Measurements from ENCODE around the gene ZP1. TPM values are rescaled to one million over a fixed set of nuclear protein-coding genes. Genes with fewer than 3 reads are reported as not detected.

The ZP1 gene, protein sequence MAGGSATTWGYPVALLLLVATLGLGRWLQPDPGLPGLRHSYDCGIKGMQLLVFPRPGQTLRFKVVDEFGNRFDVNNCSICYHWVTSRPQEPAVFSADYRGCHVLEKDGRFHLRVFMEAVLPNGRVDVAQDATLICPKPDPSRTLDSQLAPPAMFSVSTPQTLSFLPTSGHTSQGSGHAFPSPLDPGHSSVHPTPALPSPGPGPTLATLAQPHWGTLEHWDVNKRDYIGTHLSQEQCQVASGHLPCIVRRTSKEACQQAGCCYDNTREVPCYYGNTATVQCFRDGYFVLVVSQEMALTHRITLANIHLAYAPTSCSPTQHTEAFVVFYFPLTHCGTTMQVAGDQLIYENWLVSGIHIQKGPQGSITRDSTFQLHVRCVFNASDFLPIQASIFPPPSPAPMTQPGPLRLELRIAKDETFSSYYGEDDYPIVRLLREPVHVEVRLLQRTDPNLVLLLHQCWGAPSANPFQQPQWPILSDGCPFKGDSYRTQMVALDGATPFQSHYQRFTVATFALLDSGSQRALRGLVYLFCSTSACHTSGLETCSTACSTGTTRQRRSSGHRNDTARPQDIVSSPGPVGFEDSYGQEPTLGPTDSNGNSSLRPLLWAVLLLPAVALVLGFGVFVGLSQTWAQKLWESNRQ
- total RNA-seq = 0.32 TPM in 1 of 2 replicates, not detected in the other

DNA sequence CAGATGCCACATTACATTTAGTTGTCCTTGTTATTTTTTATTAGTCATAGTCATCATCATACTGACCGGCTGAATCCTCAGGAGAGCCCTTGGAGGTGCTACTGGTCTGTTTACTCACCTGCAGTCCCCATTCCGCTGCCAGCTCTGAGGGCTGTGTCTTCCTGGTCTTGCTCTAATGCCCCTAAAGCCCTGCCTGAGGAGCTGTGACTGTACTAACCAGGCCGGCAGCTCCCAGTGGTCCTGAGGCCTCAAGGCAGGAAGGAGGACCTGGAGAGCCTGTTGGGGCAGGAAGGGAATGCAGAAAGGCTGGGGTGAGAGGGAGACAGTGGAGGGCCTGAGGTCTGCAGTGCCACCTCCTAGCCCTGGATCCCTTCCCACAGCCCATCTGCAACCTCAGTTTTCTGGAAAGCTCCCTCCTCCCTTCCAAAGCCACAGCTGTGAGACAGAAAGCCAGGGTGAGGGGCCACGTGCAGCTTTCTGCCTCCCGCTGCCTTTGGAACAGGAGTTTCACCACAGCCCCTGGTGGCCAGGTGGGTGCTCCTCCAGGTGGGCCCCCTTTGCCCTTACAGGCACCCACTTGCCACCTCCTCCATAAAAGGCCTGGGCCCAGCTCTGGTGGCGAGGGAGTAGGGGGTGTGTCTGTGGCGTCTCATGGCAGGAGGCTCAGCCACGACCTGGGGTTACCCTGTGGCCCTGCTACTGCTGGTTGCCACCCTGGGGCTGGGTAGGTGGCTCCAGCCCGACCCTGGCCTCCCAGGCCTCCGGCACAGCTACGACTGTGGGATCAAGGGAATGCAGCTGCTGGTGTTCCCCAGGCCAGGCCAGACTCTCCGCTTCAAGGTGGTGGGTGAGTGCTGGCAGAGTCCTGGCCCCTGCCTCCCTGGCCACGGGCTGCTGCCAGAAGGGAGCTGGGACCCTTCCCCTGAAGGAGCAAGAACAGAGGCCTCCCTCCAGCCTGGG, at the start of gene ZP1:
ZP1 (plus strand) TSS at position 632 of the 960 bp plus-strand sequence; CDS start at position 652, 20 bp downstream.

DNA sequence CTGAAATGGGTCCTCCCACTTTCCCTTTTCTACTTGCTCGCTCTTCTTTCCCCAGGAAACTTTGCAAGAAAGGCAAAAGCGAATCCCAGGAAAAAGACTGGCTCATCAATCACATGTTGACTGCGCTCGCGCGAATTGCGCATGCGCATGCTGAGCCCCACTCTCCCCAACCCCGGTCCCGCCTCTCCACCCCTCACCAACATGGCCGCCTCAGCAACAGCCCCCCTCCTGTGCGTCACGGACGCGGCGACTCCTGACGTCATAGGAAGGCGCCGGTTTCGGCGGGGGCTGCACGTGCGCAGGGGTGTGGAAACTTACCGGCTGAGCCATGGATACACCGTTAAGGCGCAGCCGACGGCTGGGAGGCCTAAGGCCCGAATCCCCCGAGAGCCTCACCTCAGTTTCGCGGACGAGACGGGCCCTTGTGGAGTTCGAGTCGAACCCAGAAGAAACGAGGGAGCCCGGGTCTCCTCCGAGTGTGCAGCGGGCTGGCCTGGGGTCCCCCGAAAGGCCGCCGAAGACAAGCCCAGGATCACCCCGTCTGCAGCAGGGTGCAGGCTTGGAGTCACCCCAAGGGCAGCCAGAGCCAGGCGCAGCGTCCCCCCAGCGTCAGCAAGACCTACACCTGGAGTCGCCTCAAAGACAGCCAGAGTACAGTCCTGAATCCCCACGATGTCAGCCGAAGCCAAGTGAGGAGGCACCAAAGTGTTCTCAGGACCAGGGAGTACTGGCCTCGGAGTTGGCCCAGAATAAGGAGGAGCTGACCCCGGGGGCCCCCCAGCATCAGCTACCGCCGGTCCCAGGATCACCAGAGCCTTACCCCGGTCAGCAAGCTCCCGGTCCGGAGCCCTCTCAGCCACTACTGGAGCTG, 25.3 kb upstream of the ZP1 start, which contains the start of gene CCDC86:
CCDC86 (plus strand) TSS at position 317 of the 871 bp plus-strand sequence; CDS start at position 329, 12 bp downstream.

DNA sequence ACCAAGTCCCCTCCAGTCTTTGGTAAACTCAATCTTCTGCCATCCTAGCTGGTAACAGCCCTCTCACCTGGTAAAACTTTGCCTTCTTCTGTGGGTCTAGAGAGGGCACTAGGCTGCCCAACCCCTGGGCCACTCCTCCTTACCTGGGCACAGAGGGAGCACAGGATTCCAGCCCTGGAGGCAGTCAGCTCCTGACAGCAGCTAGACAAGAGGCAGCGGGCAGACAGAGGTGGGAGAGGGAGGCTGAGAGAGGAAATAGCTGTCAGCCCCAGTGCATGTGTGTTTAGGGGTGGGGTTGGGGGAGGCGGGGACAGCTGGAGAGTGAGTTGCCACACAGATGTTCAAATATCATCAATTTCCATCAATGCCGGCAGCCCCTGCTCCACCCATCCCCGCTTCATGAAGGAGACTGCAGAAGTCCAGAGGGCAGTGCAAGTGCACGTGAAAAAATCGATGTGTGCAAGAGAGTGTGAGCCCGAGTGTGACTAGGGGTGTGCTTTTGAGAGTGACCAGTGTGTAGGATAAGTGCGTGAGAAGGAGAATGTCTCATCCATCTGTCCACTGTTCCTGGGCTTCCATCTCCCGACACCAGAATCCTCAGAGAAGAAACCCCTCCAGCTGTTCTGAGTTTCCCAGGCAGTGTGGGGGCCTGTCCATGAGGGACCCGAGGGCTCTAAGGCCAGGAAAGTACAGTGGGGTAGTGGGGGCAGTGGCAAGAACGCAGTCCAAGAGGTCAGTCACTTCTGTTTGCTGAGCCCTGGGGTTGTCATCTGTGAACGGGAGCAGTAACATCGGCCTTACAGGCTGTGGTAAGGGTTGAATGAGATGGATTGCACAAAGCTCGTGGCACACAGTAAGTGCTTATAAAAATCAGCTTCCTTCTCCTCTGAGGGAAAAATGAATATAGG, 11.4 kb upstream of the ZP1 start, which contains the start of gene PTGDR2:
PTGDR2 (minus strand) TSS at position 225 of the 908 bp plus-strand sequence. CDS start 2,228 bp downstream, outside the sequence.

DNA sequence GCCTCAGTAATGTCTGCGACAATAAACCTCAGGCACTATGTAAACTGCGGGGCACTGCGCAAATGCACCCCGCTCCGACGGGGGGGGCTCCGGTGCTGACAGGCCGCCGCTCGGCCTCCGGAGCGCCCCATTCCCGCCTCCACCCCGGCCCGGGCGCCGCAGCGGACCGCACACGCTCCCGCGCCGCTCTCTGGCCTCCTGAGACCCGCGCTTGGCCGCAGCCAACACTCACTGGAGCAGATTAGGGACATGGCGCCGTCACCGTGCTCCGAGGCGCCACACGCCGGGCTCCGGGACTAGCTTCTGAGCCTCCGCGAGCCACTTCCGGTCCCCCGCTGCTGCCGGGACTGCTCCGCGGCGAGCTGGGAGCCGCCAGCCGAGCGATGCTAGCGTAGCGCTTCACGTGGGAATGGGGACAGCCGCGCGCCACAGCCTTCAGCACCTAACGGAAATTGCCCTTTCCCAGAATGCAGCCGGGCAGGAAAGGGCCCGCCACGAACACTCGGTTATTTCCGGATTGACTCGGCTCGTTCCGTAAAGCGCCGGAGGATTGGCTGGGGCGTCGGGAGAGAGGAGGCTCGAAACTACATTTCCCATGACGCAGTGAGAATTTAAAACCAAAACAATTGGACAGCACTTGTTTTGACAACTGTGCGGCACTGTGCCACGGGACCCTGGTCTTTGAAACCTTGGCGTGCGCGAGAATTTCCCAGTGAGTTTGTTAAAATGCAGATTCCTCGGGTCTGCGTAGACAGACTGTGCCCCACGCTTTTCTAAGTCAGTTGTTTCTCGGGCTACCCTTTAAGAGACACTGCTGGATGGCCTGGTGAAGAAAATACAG, 39.0 kb downstream of the ZP1 start, which contains the start of gene PRPF19:
PRPF19 (minus strand) TSS at position 454 of the 841 bp plus-strand sequence; CDS start at position 251, 203 bp downstream.

DNA sequence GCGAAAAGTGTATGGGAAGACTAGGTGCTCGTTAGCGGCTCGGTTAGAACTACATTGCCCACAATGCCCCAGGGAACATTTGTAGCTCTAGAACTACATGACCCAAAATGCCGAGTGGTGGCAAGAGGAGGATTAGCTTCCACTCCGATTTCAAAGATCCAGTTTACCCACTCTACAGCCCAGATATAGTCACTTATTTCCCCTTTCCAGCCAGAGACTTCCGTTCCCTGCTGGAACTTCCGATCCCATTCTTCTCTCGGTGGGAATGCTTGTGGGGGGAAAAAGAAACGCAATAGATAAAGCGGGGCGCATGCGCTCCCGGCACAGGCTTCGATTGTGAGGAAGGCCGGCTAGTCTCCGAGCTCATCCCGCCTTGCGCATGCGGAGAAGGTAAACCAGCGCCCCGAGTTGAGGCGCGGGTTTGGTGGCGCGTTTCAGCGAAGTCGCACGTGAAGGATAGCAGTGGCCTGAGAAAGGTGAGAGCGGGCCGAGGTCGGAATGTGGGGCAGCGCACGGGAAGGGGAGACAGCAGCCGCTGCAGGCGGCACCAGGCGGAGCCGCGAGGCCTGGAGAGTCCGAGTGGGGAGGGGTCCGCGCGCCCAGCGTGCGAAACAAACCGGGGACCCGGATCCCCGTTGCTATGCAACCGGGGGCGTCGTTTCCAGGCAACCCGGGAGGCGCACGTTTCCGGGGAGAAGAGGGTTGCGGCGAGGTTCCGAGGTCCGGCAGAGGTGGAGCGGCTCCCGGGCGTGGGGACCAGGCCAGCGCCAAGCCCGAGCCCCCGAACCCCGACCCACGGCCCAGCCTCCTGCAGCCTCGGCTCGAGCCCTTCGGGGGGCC, 46.7 kb downstream of the ZP1 start, which contains the start of gene TMEM109:
TMEM109 (plus strand) TSS at position 366 of the 840 bp plus-strand sequence. CDS start 5,536 bp downstream, outside the sequence.

DNA sequence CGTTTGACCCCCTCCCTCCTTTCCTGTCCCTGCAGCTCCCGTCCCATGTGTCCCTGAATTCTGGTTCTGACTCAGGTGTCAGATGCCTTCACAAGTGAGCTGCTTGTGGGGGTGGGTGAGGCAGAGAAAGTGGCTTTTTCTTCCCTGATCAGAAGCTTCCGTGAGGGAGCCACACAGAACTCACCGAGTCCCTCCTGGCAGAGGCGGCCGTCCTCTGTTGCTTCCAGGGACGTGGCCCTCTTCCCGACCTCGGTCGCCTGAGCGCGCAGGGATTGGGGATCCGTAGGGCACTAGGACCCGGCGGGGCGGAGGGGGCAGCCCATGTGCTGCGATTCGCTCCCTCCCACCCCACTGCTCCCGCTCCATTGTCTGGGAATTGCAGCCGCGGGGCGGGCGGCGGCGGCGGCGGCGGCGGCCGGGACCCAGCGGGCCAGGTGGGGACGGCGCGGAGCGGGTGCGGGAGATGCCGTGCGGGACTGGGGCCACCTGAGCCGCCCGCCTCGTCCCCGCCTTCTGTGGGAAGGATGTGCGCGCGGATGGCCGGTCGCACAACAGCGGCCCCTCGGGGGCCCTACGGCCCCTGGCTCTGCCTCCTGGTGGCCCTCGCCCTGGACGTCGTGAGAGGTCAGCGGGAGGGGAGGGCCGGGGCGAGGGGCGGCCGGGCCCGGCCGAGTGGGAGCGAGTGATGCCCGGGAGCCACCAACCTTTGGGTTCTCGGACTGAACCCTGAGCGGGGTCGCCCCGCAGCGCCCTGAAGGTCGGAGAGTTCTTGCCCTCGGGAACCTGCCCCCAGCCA, 57.0 kb downstream of the ZP1 start, which contains the start of gene TMEM132A:
TMEM132A (plus strand) TSS at position 351 of the 796 bp plus-strand sequence; CDS start at position 525, 174 bp downstream.

Other genes with a start within 250 kb of the ZP1 start
- not detected in 2 replicates for gene MS4A8, start 167.9 kb upstream of the ZP1 start, total RNA-seq
- not detected in 2 replicates for gene MS4A18, start 142.8 kb upstream of the ZP1 start, total RNA-seq
- not detected in 2 replicates for gene MS4A15, start 110.7 kb upstream of the ZP1 start, total RNA-seq
- gene MS4A10, start 82.2 kb upstream of the ZP1 start, total RNA-seq = not detected in 2 replicates
- gene CCDC86, start 25.4 kb upstream of the ZP1 start, total RNA-seq = 1.2 and 3.3 TPM in 2 replicates
- 0.16 and 1.5 TPM in 2 replicates for gene PTGDR2, start 11.6 kb upstream of the ZP1 start, total RNA-seq
- 29.6 and 32.6 TPM in 2 replicates for gene PRPF19, start 39.0 kb downstream of the ZP1 start, total RNA-seq
- 17.7 and 23.8 TPM in 2 replicates for gene TMEM109, start 46.6 kb downstream of the ZP1 start, total RNA-seq
- 9.0 and 10.7 TPM in 2 replicates for gene TMEM132A, start 56.9 kb downstream of the ZP1 start, total RNA-seq
- gene SLC15A3, start 84.6 kb downstream of the ZP1 start, total RNA-seq = 11.0 and 22.6 TPM in 2 replicates
- gene CD6, start 104.1 kb downstream of the ZP1 start, total RNA-seq = not detected in 2 replicates
- gene CD5, start 234.9 kb downstream of the ZP1 start, total RNA-seq = not detected in 2 replicates

Measured in bronchial smooth muscle cell (primary cell).